ENCODE measurements around the gene GRAP2.

- no peak for TF ChIP-seq POLR2AphosphoS5 (IDR thresholded peaks at IDR 0.05; ENCODE audit: low read depth, low read length)
- TF ChIP-seq REST (IDR thresholded peaks at IDR 0.05; ENCODE audit: insufficient read depth in 1 of 2, low read depth in 2 of 2, low read length in 2 of 2): no peak
- TF ChIP-seq TAF1 (IDR thresholded peaks at IDR 0.05; ENCODE audit: borderline replicate concordance, insufficient read depth, low read length): no peak
- no peak for TF ChIP-seq SIN3A (IDR thresholded peaks at IDR 0.05; ENCODE audit: borderline replicate concordance, insufficient read depth, low read length)
These were observed 59.0 kb downstream of the GRAP2 start, which contains the start of gene TMA7B for GRCh38 chr22:39959640-39960447.
